Erythroblast (primary cell): ENCODE measurements around the gene LSM14B.

Experiments
- GATA1 ChIP-seq: IDR thresholded peaks from 2 replicates; pipeline ENCODE4 v1.6.1; 2011; ENCODE audit warnings: low read depth, mild to moderate bottlenecking, control low read depth, low read length, moderate library complexity
- POLR2A ChIP-seq: IDR thresholded peaks from 2 replicates; pipeline ENCODE4 v1.6.1; 2011; ENCODE audit warnings: mild to moderate bottlenecking, low read length

GRCh38 chr20:62158541-62158940 lies 36.3 kb downstream of the LSM14B start:
- no peak for TF ChIP-seq POLR2A
- TF ChIP-seq GATA1: no peak
